Memory B cell (primary cell): Measurements from ENCODE around the gene GSTT4.
"Not testable (repeated sequence)": the region's sequence is repeated elsewhere in the genome, so short reads cannot be mapped to it uniquely, and the experiment has no call there.

ENCODE experiments used
- ATAC-seq: fragments of 150-1000 bp; cut with Tn5 transposase; 2 replicates; pipeline ENCODE4 v1.10.0; 2021; ENCODE audit warnings: low read depth, mild to moderate bottlenecking, moderate library complexity
- DNase-seq, 2 donors: peaks; one replicate each; pipeline ENCODE4 v3.0.0; 2022; ENCODE audit warnings: low spot score in 2 of 2
- H3K27ac Mint-ChIP-seq: one replicate; pipeline ENCODE4 v1.8.0; 2022; ENCODE audit warnings: mild to moderate bottlenecking, moderate library complexity, mixed read lengths
- H3K27me3 Mint-ChIP-seq: one replicate; pipeline ENCODE4 v1.8.0; 2022; ENCODE audit warnings: mixed read lengths
- H3K36me3 Mint-ChIP-seq: one replicate; pipeline ENCODE4 v1.8.0; 2022; ENCODE audit warnings: mild to moderate bottlenecking, mixed read lengths
- H3K4me1 Mint-ChIP-seq: one replicate; pipeline ENCODE4 v1.8.0; 2022; ENCODE audit warnings: mixed read lengths
- H3K4me3 Mint-ChIP-seq: one replicate; pipeline ENCODE4 v1.8.0; 2022; ENCODE audit warnings: mild to moderate bottlenecking, moderate library complexity, mixed read lengths
- H3K9me3 Mint-ChIP-seq: one replicate; pipeline ENCODE4 v1.8.0; 2022; ENCODE audit warnings: mixed read lengths

GSTT4 gene

DNA sequence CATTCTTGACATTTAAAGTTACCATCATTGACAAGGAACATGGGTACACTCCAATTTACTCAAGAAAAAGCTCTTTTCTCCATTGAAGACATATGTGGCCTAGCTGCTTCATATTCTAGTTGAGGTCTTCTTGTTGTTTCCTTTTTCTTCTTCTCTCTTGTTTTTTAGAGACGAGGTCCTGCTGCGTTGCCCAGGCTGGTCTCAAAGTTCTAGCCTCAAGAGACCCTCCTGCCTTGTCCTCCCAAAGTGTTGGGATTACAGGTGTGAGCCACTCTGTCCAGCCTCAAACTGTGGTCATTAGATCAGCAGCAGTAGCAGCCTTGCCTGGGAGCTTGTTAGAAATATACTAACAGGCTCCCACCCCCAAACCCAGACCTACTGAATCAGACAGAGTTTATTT is 12.2 kb downstream of the GSTT4 start:
- ATAC-seq, H3K9me3 Mint-ChIP-seq, H3K27me3 Mint-ChIP-seq, H3K4me3 Mint-ChIP-seq, DNase-seq, H3K4me1 Mint-ChIP-seq, H3K36me3 Mint-ChIP-seq: not testable (repeated sequence)
- H3K27ac Mint-ChIP-seq = peak overlapping the region; percentile 33

DNA sequence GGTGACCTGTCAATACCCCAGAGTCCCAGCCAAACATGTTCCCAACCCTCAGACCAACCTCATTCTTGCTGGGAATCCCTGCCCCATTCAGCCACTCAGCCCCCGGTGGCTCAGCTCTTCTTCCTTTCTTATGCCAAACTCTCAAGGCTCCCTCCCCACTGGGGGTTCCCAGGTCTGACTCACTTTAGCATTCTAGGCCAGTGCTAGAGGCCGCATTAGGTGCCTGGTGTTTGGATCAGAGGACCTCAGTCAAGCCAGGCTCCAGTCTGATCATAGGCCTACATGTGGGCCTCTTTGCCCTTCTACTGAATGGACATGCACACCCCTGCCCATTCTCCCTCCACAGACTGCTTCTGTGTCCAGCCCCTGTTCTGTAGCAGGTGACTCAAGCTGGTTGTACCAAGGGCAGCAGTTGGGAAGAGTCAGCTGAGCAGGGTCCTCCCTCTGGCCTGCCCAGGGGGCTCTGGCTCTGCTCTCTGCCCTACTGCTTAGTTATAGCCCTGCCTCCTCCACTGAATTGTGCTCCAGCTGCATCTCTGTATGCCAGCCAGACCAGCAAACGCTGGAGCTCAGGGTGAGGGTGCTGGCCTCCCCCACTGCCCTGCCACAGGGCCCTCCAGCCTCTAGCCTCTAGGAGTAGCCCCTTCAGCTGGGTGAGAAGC is 15.5 kb downstream of the GSTT4 start:
- not testable (repeated sequence) for H3K27ac Mint-ChIP-seq, H3K36me3 Mint-ChIP-seq, H3K27me3 Mint-ChIP-seq, ATAC-seq, H3K9me3 Mint-ChIP-seq, H3K4me1 Mint-ChIP-seq, H3K4me3 Mint-ChIP-seq, DNase-seq

DNA sequence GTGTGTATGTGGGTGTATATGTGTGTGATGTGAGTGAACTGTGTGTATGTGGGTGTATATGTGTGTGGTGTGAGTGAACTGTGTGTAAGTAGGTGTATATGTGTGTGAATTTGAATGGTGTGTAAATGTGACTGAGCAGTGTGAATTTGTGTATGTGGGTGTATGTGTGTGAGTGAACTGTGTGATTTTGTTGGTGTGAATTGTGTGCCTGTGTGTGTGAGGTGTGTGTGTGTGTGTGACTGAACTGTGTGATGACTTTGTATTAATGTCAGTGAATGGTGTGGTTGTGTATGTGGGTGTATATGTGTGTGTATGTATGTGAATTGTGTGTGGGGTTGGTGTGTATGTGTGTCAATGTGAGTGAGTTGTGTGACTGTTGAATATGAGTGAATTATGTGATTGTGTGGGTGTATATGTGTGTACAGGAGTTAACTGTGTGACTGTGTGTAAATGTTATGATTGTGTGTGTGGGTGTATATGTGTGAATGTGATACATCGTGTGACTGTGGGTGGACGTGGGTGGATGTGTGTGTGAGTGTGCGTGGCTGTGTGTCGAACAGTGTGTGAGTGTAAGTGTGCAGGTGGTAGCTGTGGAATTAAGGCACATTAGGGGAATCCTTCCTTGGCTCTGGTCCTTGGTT is 18.6 kb downstream of the GSTT4 start:
- not testable (repeated sequence) for DNase-seq, H3K36me3 Mint-ChIP-seq, H3K27ac Mint-ChIP-seq, ATAC-seq, H3K4me3 Mint-ChIP-seq, H3K27me3 Mint-ChIP-seq, H3K9me3 Mint-ChIP-seq, H3K4me1 Mint-ChIP-seq

DNA sequence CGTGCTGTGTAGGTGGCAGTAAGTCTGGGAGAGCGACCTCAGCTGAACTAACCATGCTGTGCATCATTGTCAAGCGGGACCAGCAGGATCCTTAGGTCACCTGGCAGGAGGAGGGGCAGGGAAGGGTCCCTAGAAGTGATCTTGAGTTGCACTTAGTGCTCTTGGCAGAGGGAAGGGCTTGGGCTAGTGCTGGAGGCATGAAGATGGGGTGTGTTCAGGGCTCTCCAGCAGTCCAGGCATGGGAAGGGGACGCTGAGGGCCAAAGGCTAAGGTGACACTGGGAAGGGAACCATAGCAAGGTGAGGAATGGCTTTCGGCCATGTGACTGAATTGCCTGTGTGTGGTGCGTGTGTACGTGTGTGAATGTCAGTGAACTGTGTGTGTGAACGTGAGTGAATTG is 19.2 kb downstream of the GSTT4 start:
- H3K4me3 Mint-ChIP-seq = not testable (repeated sequence)

DNA sequence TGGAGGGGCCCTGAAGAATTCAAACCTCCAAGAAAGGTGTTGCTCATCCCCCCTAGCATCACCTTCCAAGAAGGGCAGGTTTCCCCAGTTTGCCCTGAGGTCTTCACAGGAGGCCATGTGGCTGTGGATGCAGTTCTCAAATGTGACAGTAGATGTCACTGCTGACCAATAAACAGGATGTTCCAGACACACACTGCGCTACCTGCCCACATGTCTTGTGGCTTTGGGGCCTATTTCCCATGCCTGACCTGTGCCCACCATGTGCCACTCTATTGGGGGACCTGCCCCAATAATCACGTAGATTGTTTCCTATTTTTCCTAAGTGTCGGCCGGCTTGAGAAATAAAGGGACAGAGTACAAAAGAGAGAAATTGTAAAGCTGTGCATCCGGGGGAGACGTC is 20.8 kb downstream of the GSTT4 start:
- DNase-seq (peak in 1 of 2 donors; percentile 62), ATAC-seq (peak; percentile 74)
- Mint-ChIP-seq H3K36me3 (no peaks in the 10 kb centered on the region), H3K27ac (no peak overlapping the region), H3K4me1 (peaks cover 2% of the 10 kb centered on the region), H3K9me3 (no peaks in the 10 kb centered on the region), H3K27me3 (peaks cover 1% of the 10 kb centered on the region), H3K4me3 (no peak overlapping the region)

More for the DNA sequence above, 19.2 kb downstream of the GSTT4 start:
- not testable (repeated sequence) for ATAC-seq, H3K4me1 Mint-ChIP-seq, H3K27ac Mint-ChIP-seq, H3K36me3 Mint-ChIP-seq, DNase-seq, H3K9me3 Mint-ChIP-seq, H3K27me3 Mint-ChIP-seq

DNA sequence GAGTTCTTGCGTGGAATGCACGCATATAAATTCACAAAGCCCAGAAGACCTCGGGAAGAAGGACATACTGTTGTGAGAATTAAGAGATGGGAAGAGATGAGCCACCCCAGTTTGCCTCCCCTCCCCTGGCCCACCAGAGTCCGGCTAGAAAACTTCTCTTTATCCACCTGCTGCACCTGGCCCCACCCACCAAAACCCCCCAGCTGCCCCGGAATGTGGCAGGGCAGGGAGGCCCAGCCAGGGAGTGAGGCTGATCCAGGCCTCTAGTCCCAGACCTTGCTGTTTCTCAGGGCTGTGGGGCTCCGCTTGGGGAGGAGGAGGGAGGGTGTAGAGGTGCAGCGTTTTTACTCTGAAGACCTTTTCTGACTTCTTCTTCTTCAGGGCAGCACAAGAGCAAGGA is 24.7 kb downstream of the GSTT4 start:
- not testable (repeated sequence) for DNase-seq, H3K9me3 Mint-ChIP-seq, ATAC-seq, H3K4me3 Mint-ChIP-seq, H3K27me3 Mint-ChIP-seq, H3K4me1 Mint-ChIP-seq, H3K27ac Mint-ChIP-seq, H3K36me3 Mint-ChIP-seq

DNA sequence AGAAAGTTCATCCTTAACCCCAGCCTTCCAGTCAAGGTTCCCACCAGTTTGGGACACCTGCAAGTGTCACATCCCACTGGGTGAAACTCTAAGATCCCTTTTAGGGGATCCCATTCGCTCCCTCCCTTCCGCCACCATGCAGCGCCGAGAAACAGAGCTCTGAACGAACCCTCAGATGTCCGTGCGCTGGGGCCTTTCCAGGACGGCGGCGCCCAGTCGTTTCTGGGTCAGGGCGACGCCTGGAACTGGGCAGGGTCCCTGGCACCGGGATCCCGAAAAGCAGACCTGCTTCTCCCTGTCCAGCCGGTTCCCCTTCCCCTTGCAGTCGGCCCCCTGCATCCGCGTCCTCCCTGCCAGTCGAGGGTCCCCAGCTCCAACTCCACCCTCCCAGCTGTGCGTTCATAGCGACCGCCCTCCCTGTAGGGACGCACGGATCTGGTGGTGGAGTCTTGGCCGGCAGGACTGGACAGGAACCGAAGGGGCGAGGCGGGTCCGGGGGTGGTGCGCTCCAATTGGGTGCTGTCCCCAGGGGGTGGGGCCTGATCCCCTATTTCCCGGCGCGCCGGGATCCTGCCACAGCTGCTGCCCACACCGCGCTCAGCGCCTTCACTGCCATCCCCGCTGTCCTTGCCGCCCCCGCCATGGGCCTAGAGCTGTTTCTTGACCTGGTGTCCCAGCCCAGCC is 25.6 kb downstream of the GSTT4 start, which contains the start of gene GSTT2:
GSTT2 (plus strand) TSS at position 578 of the 684 bp plus-strand sequence.
- ATAC-seq, H3K9me3 Mint-ChIP-seq, H3K4me3 Mint-ChIP-seq, H3K27me3 Mint-ChIP-seq, H3K27ac Mint-ChIP-seq, H3K4me1 Mint-ChIP-seq, H3K36me3 Mint-ChIP-seq, DNase-seq: not testable (repeated sequence)

DNA sequence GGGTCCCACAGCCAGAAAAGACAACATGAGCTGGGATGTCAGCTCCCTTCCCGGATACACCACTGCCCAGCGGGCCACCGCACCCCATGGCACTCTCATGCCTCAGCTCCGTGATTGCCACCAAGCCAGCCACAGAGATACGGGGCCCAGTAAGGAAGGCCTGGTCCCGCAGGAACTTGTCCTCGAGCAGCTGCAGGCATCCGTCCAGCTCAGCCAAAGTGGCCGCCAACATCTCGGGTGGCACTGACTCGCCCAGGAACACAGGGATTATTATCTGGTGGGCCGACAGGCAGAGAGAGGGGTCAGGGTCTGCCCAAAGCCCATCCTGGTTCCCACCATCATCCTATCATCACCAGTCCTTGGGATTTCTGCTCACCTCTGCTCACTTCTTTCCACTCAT is 27.9 kb downstream of the GSTT4 start:
- H3K27me3 Mint-ChIP-seq, H3K4me3 Mint-ChIP-seq, H3K4me1 Mint-ChIP-seq, H3K27ac Mint-ChIP-seq, H3K9me3 Mint-ChIP-seq, DNase-seq, ATAC-seq, H3K36me3 Mint-ChIP-seq: not testable (repeated sequence)

DNA sequence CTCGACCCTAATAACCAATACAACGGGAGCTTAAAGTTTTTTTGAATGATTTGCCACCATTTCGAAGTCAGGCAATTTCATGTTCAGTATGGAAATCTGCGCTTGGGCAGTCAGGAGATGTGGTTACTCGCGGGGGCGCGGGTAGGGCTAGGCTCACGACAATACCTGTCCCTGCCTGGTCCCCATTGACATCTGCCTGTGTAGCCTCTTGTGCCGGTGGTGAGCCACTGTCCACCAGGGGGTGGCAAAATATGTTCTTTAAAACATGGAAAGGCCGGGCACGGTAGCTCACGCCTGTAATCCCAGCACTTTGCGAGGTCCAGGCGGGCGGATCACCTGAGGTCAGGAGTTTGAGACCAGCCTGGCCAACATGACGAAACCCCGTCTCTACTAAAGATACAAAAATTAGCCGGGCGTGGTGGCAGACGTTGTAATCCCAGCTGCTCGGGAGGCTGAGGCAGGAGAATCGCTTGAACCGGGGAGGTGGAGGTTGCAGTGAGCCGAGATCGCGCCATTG is 30.4 kb downstream of the GSTT4 start:
- H3K9me3 Mint-ChIP-seq, H3K4me1 Mint-ChIP-seq, H3K36me3 Mint-ChIP-seq, DNase-seq, H3K27ac Mint-ChIP-seq, H3K4me3 Mint-ChIP-seq, H3K27me3 Mint-ChIP-seq: not testable (repeated sequence)
- ATAC-seq = peak; percentile 60

DNA sequence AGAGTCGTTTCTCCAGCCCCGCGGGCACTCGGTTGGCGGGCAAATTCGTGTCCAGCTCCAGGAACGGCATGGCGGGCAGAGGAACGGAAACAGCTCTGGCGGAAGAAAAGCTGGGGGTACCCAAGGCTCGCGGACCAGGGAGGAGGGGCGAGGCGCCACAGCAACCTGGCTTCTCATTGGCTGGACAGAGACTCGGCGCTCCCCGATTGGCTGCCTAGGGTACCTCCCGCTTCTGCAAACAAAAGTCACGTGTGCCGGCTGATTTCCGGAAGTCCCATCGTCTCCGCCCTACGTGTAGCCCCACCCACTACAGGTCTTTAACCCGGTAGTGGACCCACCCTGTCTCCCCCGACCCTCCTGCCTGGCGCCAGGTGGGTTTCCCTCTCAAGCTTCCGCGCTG is 30.9 kb downstream of the GSTT4 start, which contains the start of gene DDT:
DDT (minus strand) TSS at position 97 of the 400 bp plus-strand sequence; CDS start at position 70, 27 bp downstream.
- H3K27ac Mint-ChIP-seq, DNase-seq, H3K27me3 Mint-ChIP-seq, H3K36me3 Mint-ChIP-seq, H3K9me3 Mint-ChIP-seq, H3K4me3 Mint-ChIP-seq, H3K4me1 Mint-ChIP-seq: not testable (repeated sequence)
- peak; percentile 94 for ATAC-seq

DNA sequence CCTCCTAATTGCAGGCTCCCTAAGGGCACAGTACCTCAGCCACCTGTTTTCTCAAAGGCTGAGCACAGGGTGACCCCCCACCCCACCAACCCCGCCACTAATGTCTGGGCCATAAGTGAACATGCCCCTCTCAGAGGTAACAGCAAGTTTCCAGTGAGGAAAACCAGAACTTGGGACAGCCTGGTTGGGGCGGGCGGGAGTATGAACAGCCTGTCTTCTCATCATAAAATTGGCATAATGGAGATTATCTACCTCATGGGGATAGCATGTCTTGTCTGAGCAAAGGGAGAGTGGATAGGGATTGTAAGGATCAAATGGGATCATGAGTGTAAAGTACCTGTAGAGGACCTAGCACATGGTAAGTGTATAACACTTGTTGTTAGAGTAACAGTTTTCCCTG is 33.3 kb downstream of the GSTT4 start:
- ATAC-seq, H3K36me3 Mint-ChIP-seq, H3K27ac Mint-ChIP-seq: not testable (repeated sequence)

DNA sequence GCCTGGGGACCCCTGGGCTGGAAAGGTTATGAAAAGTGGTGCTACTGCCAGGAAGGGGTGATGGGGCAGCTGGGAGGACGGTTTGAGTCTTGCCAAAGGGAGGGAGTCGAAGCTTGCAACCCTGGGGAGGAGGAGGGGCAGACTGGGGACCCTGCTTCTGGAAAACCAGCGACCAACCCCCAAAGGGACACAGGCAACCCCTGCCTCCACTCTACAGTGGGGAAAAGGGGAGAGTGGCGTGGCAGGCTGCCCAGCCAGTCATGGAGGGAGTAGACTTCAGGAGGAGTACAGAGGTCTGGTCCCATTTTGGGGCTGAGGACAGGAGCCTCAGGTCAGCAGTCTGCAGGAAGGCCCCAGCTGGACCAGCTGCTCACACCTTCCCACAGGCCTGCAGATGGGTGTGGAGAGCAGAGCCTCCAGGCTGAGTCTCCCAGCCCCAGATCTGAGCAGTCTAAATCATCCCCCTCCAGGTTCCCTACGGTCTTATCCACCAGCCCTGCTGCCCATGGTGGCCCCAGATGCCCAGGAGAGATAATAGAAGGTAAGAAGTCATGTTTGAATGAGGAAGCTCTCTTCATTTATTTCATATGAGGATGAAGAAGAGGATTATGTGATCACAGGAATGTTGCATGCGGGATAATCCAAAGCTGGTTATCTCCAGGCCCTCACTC is 34.3 kb downstream of the GSTT4 start:
- Mint-ChIP-seq H3K9me3 (no peaks in the 10 kb centered on the region), H3K27ac (peak overlapping the region; percentile 0), H3K36me3 (peaks cover 10% of the 10 kb centered on the region), H3K4me1 (peaks cover 7% of the 10 kb centered on the region), H3K4me3 (no peak overlapping the region), H3K27me3 (no peaks in the 10 kb centered on the region)
- no peak for ATAC-seq
- DNase-seq = no peak

More for the DNA sequence above, 33.3 kb downstream of the GSTT4 start:
- not testable (repeated sequence) for H3K9me3 Mint-ChIP-seq, H3K27me3 Mint-ChIP-seq, H3K4me1 Mint-ChIP-seq, DNase-seq, H3K4me3 Mint-ChIP-seq

DNA sequence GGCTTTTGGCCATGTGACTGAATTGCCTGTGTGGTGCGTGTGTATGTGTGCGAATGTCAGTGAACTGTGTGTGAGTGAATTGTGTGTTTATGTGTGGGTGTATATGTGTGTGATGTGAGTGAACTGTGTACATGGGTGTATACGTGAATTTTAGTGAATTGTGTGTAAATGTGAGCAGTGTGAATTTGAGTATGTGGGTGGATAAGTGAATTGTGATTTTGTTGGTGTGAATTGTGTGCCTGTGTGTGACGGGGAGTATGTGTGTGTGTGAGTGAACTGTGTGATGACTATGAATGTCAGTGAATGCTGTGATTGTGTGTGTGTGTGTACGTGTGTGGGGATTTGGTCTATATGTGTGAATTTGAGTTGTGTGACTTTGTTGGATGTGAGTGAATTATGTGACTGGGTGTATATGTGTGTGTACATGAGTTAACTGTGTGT is 35.0 kb downstream of the GSTT4 start:
- no peaks in the 10 kb centered on the region for H3K9me3 Mint-ChIP-seq
- ATAC-seq (no peak), DNase-seq (no peak)
- H3K27ac Mint-ChIP-seq = peak overlapping the region; percentile 0
- H3K27me3 Mint-ChIP-seq = no peaks in the 10 kb centered on the region
- peaks cover 10% of the 10 kb centered on the region for H3K36me3 Mint-ChIP-seq
- peaks cover 7% of the 10 kb centered on the region for H3K4me1 Mint-ChIP-seq
- no peak overlapping the region for H3K4me3 Mint-ChIP-seq

DNA sequence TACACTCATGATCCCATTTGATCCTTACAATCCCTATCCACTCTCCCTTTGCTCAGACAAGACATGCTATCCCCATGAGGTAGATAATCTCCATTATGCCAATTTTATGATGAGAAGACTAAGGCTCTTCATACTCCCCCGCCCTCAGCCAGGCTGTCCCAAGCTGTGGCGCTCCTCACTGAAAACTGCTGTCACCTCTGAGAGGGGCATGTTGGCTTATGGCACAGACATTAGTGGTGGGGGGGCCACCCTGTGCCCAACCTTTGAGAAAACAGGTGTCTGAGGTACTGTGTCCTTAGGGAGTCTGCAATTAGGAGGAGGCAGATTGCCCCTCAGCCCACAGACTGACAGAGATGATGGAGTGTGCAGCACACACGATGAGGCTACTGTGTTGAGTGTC is 36.2 kb downstream of the GSTT4 start:
- peaks cover 10% of the 10 kb centered on the region for H3K36me3 Mint-ChIP-seq
- ATAC-seq = no peak

More for the DNA sequence above, 36.2 kb downstream of the GSTT4 start:
- Mint-ChIP-seq H3K4me3 (no peak overlapping the region), H3K4me1 (peaks cover 7% of the 10 kb centered on the region), H3K27me3 (no peaks in the 10 kb centered on the region), H3K9me3 (no peaks in the 10 kb centered on the region), H3K27ac (no peak overlapping the region)
- no peak for DNase-seq
